Natural killer cell treated with Interleukin-12 subunit alpha and Interleukin-12 subunit beta and Interleukin-15 and Interleukin-18, amount 100 ng/mL, for 72 hours (primary cell): ENCODE results near the gene DENND1A. TPM values are rescaled to one million over a fixed set of nuclear protein-coding genes. Genes with fewer than 3 reads are reported as not detected.
"Not testable (repeated sequence)": the region's sequence is repeated elsewhere in the genome, so short reads cannot be mapped to it uniquely, and the experiment has no call there.

Source experiments
- ATAC-seq, 2 donors: fragments of 150-1000 bp; cut with Tn5 transposase in 1 of 2; sonication (Bioruptor Pico), chemical (Tn5 transposase) in 1 of 2; 2 replicates each; pipeline ENCODE4 v1.10.0; 2021
- DNase-seq: peaks from one replicate; pipeline ENCODE4 v3.0.0; 2022; ENCODE audit warnings: low spot score
- H3K27ac Mint-ChIP-seq, 2 donors: 1 replicate in 1 of 2; 2 replicates in 1 of 2; pipeline ENCODE4 v1.8.0; 2022; ENCODE audit warnings: mixed read lengths in 2 of 2, mild to moderate bottlenecking in 1 of 2, moderate library complexity in 1 of 2
- H3K27me3 Mint-ChIP-seq, 2 donors: 1 replicate in 1 of 2; 2 replicates in 1 of 2; pipeline ENCODE4 v1.8.0; 2022; ENCODE audit warnings: mixed read lengths in 2 of 2
- H3K36me3 Mint-ChIP-seq: one replicate; pipeline ENCODE4 v1.8.0; 2022; ENCODE audit warnings: mixed read lengths
- H3K4me1 Mint-ChIP-seq, 2 donors: 1 replicate in 1 of 2; 2 replicates in 1 of 2; pipeline ENCODE4 v1.8.0; 2022; ENCODE audit warnings: low read depth in 2 of 2, mixed read lengths in 2 of 2, mild to moderate bottlenecking in 1 of 2
- H3K4me3 Mint-ChIP-seq: one replicate; pipeline ENCODE4 v1.8.0; 2022; ENCODE audit warnings: mixed read lengths
- H3K9me3 Mint-ChIP-seq: 2 replicates; pipeline ENCODE4 v1.8.0; 2022; ENCODE audit warnings: mixed read lengths
- total RNA-seq, 2 donors: library from RNA; stranded (reverse); gene quantifications; one replicate each; pipeline ENCODE4 v1.2.3, GENCODE V29; 2022

DENND1A gene
- total RNA-seq, 2 donors from 2014 or later, result 24.6 to 28.8 TPM

- Mint-ChIP-seq H3K9me3 (no peaks in the 10 kb centered on the region), H3K27ac (no peak overlapping the region), H3K36me3 (no peaks in the 10 kb centered on the region), H3K27me3 (no peaks in the 10 kb centered on the region), H3K4me3 (no peak overlapping the region), H3K4me1 (no peaks in the 10 kb centered on the region)
- DNase-seq (no peak), ATAC-seq (no peak)
These were observed 190.0 kb downstream of the DENND1A start for GRCh38 chr9:123739902-123740301.

GRCh38 chr9:123739387-123739786 lies 190.5 kb downstream of the DENND1A start:
- no peak overlapping the region for H3K27ac Mint-ChIP-seq
- ATAC-seq (no peak), DNase-seq (no peak)
- H3K4me3 Mint-ChIP-seq, result no peak overlapping the region
- no peaks in the 10 kb centered on the region for H3K36me3 Mint-ChIP-seq
- no peaks in the 10 kb centered on the region for H3K9me3 Mint-ChIP-seq
- no peaks in the 10 kb centered on the region for H3K4me1 Mint-ChIP-seq
- H3K27me3 Mint-ChIP-seq, result no peaks in the 10 kb centered on the region

GRCh38 chr9:123738648-123739047 lies 191.3 kb downstream of the DENND1A start:
- Mint-ChIP-seq H3K27me3 (no peaks in the 10 kb centered on the region), H3K4me3 (no peak overlapping the region), H3K36me3 (no peaks in the 10 kb centered on the region), H3K4me1 (no peaks in the 10 kb centered on the region), H3K27ac (no peak overlapping the region), H3K9me3 (no peaks in the 10 kb centered on the region)
- DNase-seq (no peak), ATAC-seq (no peak)

GRCh38 chr9:123735376-123735775 lies 194.6 kb downstream of the DENND1A start:
- H3K36me3 Mint-ChIP-seq, result no peaks in the 10 kb centered on the region
- H3K27me3 Mint-ChIP-seq, result no peaks in the 10 kb centered on the region
- H3K9me3 Mint-ChIP-seq, result no peaks in the 10 kb centered on the region
- no peak overlapping the region for H3K4me3 Mint-ChIP-seq
- no peaks in the 10 kb centered on the region for H3K4me1 Mint-ChIP-seq
- DNase-seq, result no peak
- no peak overlapping the region for H3K27ac Mint-ChIP-seq
- no peak for ATAC-seq

DNA sequence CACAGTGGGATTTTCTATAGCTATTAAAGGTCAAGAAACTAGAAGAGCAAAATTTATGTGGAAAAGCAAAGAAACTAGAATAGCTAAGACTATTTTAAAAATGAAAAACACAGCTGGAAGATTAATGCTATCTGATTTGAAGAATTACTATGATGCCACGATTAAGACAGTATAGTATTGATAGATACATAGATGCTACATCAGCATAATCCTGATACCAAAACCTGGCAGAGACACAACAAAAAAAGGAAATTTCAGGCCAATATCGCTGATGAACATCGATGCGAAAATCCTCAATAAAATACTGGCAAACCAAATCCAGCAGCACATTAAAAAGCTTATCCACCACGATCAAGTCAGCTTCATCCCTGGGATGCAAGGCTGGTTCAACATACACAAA lies 201.4 kb downstream of the DENND1A start:
- H3K27me3 Mint-ChIP-seq, H3K4me3 Mint-ChIP-seq, H3K4me1 Mint-ChIP-seq, DNase-seq, H3K27ac Mint-ChIP-seq, H3K9me3 Mint-ChIP-seq, H3K36me3 Mint-ChIP-seq, ATAC-seq: not testable (repeated sequence)

GRCh38 chr9:123727332-123727731 lies 202.6 kb downstream of the DENND1A start:
- no peak overlapping the region for H3K4me3 Mint-ChIP-seq

DNA sequence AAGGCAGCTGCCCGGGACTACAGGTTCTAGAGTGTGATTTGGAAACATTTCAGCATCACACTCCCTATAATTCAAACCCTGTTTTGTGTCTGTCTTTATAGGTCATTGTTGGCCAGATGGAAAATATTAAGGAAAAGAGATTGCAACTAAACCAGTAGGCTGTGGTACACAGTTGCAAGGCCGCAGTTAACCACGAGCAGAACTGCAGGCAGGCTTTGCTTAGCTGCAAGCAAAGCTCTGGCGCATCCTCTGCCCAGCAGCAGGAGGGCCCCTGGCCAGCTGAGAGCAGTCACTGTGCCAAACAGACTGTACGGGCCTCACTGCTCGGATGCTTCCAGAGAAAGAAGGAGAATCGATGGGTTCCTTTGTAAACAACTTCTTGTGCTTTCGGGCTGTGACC lies 204.5 kb downstream of the DENND1A start:
- no peak for ATAC-seq
- H3K27ac Mint-ChIP-seq, result no peak overlapping the region
- no peak for DNase-seq
- H3K4me1 Mint-ChIP-seq, result peaks cover 7 to 13% of the 10 kb centered on the region in 2 donors
- H3K4me3 Mint-ChIP-seq, result no peak overlapping the region
- H3K36me3 Mint-ChIP-seq, result peaks cover 7% of the 10 kb centered on the region
- H3K9me3 Mint-ChIP-seq, result peaks cover 5% of the 10 kb centered on the region
- H3K27me3 Mint-ChIP-seq, result no peaks in the 10 kb centered on the region

More at GRCh38 chr9:123727332-123727731, 202.6 kb downstream of the DENND1A start:
- Mint-ChIP-seq H3K27me3 (no peaks in the 10 kb centered on the region), H3K27ac (no peak overlapping the region), H3K9me3 (no peaks in the 10 kb centered on the region), H3K36me3 (no peaks in the 10 kb centered on the region), H3K4me1 (peaks cover 0 to 9% of the 10 kb centered on the region in 2 donors)
- no peak for ATAC-seq
- DNase-seq, result no peak

GRCh38 chr9:123724211-123724796 lies 205.6 kb downstream of the DENND1A start:
- no peak overlapping the region for H3K4me3 Mint-ChIP-seq
- ATAC-seq, result no peak
- no peak for DNase-seq
- no peaks in the 10 kb centered on the region for H3K27me3 Mint-ChIP-seq
- H3K36me3 Mint-ChIP-seq, result peaks cover 7% of the 10 kb centered on the region
- H3K27ac Mint-ChIP-seq, result peak overlapping the region in 1 of 2 donors; percentile 51
- peaks cover 7 to 13% of the 10 kb centered on the region in 2 donors for H3K4me1 Mint-ChIP-seq
- peaks cover 5% of the 10 kb centered on the region for H3K9me3 Mint-ChIP-seq

- Mint-ChIP-seq H3K4me1 (peaks cover 7 to 9% of the 10 kb centered on the region in 2 donors), H3K4me3 (no peak overlapping the region), H3K9me3 (peaks cover 5% of the 10 kb centered on the region), H3K27ac (no peak overlapping the region), H3K27me3 (no peaks in the 10 kb centered on the region), H3K36me3 (peaks cover 7% of the 10 kb centered on the region)
- ATAC-seq, result no peak
- no peak for DNase-seq
These were observed 206.6 kb downstream of the DENND1A start for GRCh38 chr9:123723135-123723875.

DNA sequence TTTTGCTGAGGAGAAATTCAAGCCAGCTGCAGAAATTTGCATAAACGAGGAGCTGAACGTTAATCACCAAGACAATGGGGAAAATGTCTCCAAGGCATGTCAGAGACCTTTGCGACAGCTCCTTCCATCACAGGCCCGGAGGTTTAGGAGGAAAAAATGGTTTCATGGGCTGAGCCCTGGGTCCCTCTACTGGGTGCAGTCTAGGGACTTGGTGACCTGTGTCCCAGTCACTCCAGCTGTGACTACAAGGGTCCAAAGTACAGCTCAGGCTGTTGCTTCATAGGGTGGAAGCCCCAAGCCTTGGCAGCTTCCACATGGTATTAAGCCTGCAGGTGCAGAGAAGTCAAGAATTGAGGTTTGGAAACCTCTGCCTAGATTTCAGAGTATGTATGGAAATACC lies 207.5 kb downstream of the DENND1A start:
- DNase-seq (no peak), ATAC-seq (no peak)
- no peak overlapping the region for H3K27ac Mint-ChIP-seq
- H3K4me1 Mint-ChIP-seq, result peaks cover 12 to 15% of the 10 kb centered on the region in 2 donors
- no peaks in the 10 kb centered on the region for H3K27me3 Mint-ChIP-seq
- H3K4me3 Mint-ChIP-seq, result no peak overlapping the region
- H3K9me3 Mint-ChIP-seq, result peaks cover 5% of the 10 kb centered on the region
- peaks cover 7% of the 10 kb centered on the region for H3K36me3 Mint-ChIP-seq

GRCh38 chr9:123718188-123718587 lies 211.7 kb downstream of the DENND1A start:
- peaks cover 7% of the 10 kb centered on the region for H3K36me3 Mint-ChIP-seq
- H3K4me1 Mint-ChIP-seq, result peaks cover 10 to 12% of the 10 kb centered on the region in 2 donors
- no peak overlapping the region for H3K27ac Mint-ChIP-seq
- peaks cover 5% of the 10 kb centered on the region for H3K9me3 Mint-ChIP-seq
- DNase-seq (no peak), ATAC-seq (no peak)
- no peak overlapping the region for H3K4me3 Mint-ChIP-seq
- H3K27me3 Mint-ChIP-seq, result no peaks in the 10 kb centered on the region

DNA sequence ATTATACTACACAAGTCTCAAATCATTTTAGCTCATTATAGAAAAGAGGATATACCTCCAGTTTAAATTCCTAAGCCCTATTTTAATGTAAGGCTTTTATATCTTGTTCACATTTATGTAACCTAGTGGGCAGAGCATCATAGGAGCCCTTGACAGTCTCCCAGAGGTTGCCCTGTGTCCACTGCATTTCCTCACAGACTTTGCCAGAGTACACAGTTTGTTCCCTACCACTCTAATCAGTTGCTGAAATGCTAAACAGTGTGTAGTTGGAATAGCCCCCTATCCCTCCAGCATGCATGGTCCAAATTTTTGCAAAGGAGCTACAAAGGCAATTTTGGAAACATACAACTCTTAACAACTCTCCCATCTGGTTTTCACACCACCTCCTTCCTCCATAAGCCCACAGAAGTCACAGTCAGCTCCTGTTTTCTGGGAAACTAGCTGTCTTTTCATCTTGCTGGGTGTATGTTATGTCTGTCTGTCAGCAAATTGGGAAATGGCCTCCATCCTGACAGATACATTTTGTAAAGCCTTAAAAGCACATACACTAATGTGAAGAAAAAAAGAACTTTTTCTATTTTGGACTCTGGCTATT lies 212.2 kb downstream of the DENND1A start:
- no peak for ATAC-seq
- no peak for DNase-seq
- H3K36me3 Mint-ChIP-seq, result peaks cover 7% of the 10 kb centered on the region
- H3K27me3 Mint-ChIP-seq, result no peaks in the 10 kb centered on the region
- peaks cover 10 to 12% of the 10 kb centered on the region in 2 donors for H3K4me1 Mint-ChIP-seq
- H3K4me3 Mint-ChIP-seq, result no peak overlapping the region
- H3K9me3 Mint-ChIP-seq, result peaks cover 5% of the 10 kb centered on the region
- H3K27ac Mint-ChIP-seq, result no peak overlapping the region

DNA sequence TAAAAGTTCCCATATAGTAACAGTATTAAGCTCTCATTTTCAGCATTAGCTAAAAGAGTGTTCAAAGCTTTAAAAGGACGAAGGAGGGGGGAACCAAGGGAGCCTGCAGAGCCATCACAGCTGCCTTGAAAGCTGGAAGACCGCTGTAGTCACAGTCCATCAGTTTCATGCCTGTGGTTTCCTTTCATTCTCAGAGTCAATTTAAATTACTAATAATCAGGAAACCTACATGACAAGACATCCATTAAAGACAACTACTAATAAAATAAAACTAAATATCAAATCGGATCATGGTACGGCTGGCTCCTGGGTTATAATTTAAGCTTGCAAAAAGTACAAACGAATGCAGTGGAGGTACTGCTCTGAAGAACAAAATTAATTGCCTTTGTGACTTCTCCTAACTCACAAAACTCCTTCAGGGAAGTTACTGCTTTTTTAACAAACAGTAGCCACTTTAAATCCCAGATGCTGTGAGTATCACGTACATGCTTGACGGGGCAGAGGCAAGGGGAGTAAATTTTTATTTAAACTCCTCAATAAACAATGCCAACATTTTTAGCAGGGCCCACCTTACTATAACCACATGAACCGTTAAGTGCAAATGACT lies 213.5 kb downstream of the DENND1A start:
- Mint-ChIP-seq H3K27me3 (no peaks in the 10 kb centered on the region), H3K4me1 (peaks cover 10 to 17% of the 10 kb centered on the region in 2 donors), H3K4me3 (no peak overlapping the region), H3K36me3 (peaks cover under 1% of the 10 kb centered on the region), H3K27ac (no peak overlapping the region), H3K9me3 (no peaks in the 10 kb centered on the region)
- DNase-seq (no peak), ATAC-seq (no peak)

- H3K36me3 Mint-ChIP-seq, result no peaks in the 10 kb centered on the region
- no peaks in the 10 kb centered on the region for H3K9me3 Mint-ChIP-seq
- ATAC-seq, result no peak
- H3K4me3 Mint-ChIP-seq, result no peak overlapping the region
- no peak for DNase-seq
- peaks cover 6 to 12% of the 10 kb centered on the region in 2 donors for H3K4me1 Mint-ChIP-seq
- H3K27ac Mint-ChIP-seq, result no peak overlapping the region
- no peaks in the 10 kb centered on the region for H3K27me3 Mint-ChIP-seq
These were observed 214.7 kb downstream of the DENND1A start for GRCh38 chr9:123715258-123715657.
